ENCODE results near the gene NUDT19. TPM values are rescaled to one million over a fixed set of nuclear protein-coding genes. Genes with fewer than 3 reads are reported as not detected.
"Not testable (repeated sequence)": the region's sequence is repeated elsewhere in the genome, so short reads cannot be mapped to it uniquely, and the experiment has no call there.

Gene NUDT19
- total RNA-seq, 4 donors from 2014 or later, result 28.8 to 34.8 (median 29.2) TPM

DNA sequence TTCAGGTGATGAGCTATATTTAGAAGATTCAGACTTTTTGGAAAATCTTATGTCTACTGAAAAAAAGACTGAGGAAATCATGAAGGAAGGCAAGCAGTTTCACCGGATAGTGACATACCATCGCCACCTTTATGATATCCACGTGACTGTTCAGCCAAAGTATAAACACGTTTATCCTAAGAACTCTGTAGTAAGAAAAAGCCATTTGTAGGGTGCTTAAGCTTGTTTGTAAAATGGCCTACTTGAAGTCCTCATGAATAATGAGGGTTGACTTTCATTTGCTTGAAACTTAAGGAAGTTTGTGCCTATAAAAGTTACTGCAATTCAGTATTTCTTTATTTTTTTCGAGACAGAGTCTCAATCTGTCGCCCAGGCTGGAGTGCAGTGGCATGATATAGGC, 20.1 kb downstream of the NUDT19 start:
- intact Hi-C loops (cut with DNase I; ENCODE audit: low total_unique reads), result no loop called here
- no peak overlapping the region for H3K4me3 ChIP-seq
- no peak for ATAC-seq
- peaks cover 0 to 50% of the 10 kb centered on the region in 2 donors for H3K36me3 ChIP-seq
- H3K4me1 ChIP-seq, result no peaks in the 10 kb centered on the region
- H3K27me3 ChIP-seq, result no peaks in the 10 kb centered on the region
- H3K27ac ChIP-seq, result no peak overlapping the region
- in situ Hi-C loops (cut with MboI; ENCODE audit: low sequenced_read_pairs in 4 of 4), result no loop called here
- H3K9me3 ChIP-seq, result no peaks in the 10 kb centered on the region
- TF ChIP-seq, protein P1, sequence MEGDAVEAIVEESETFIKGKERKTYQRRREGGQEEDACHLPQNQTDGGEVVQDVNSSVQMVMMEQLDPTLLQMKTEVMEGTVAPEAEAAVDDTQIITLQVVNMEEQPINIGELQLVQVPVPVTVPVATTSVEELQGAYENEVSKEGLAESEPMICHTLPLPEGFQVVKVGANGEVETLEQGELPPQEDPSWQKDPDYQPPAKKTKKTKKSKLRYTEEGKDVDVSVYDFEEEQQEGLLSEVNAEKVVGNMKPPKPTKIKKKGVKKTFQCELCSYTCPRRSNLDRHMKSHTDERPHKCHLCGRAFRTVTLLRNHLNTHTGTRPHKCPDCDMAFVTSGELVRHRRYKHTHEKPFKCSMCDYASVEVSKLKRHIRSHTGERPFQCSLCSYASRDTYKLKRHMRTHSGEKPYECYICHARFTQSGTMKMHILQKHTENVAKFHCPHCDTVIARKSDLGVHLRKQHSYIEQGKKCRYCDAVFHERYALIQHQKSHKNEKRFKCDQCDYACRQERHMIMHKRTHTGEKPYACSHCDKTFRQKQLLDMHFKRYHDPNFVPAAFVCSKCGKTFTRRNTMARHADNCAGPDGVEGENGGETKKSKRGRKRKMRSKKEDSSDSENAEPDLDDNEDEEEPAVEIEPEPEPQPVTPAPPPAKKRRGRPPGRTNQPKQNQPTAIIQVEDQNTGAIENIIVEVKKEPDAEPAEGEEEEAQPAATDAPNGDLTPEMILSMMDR (IDR thresholded peaks at IDR 0.05 in 4 of 5, conservative IDR thresholded peaks at IDR 0.05 in 1 of 5), result no peak
- TF ChIP-seq POLR2A (IDR thresholded peaks at IDR 0.05), result no peak
- no peak for DNase-seq

DNA sequence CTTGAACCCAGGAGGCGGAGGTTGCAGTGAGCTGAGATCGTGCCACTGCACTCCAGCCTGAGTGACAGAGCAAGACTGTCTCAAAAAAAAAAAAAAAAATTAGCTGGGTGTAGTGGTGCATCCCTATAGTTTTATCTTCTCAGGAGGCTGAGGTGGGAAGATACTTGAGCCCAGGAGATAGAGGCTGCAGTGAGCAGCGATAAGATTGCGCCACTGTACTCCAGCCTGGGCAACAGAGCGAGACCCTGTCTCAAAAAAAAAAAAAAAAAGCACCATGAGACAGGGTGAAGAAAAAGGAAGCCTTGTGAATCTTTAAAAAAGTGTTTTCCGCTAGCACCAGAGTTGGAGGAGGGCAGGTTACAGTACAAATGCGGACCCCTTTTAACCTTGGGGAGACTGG, 24.6 kb downstream of the NUDT19 start:
- peaks cover 0 to 40% of the 10 kb centered on the region in 2 donors for H3K36me3 ChIP-seq

DNA sequence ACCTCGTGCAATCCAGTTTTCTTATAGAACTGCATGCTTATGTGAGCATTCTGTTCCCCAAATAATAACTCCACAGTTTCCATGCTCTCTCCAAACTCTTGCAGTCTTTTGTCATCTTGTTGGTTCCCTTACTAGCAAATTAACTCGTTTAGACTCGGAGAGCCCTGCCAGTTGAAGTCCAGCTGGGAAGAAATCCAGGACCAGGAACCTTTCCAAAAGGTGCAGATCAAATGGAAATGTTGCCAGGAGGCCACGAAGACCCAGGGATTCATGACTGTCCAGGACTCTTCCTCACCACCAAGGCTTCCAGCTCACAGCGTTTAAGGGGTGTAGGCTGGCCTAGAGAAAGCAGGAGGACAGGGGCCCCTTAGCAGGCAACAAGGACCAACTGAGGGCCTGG, 25.9 kb downstream of the NUDT19 start:
- in situ Hi-C loops (cut with MboI; ENCODE audit: low sequenced_read_pairs in 4 of 4) (no loop called here), intact Hi-C loops (cut with DNase I; ENCODE audit: low total_unique reads) (no loop called here)
- TF ChIP-seq, protein P1 (IDR thresholded peaks at IDR 0.05 in 4 of 5, conservative IDR thresholded peaks at IDR 0.05 in 1 of 5), result no peak
- TF ChIP-seq POLR2A (IDR thresholded peaks at IDR 0.05), result no peak
- Histone ChIP-seq H3K27ac (no peak overlapping the region), H3K9me3 (no peaks in the 10 kb centered on the region), H3K4me1 (no peaks in the 10 kb centered on the region), H3K4me3 (no peak overlapping the region), H3K36me3 (peaks cover 0 to 29% of the 10 kb centered on the region in 2 donors), H3K27me3 (no peaks in the 10 kb centered on the region)
- DNase-seq (no peak), ATAC-seq (no peak)

More for the DNA sequence above, 24.6 kb downstream of the NUDT19 start:
- H3K9me3 ChIP-seq; H3K4me3 ChIP-seq; DNase-seq; H3K4me1 ChIP-seq; H3K27me3 ChIP-seq; ATAC-seq; in situ Hi-C loops (cut with MboI; ENCODE audit: low sequenced_read_pairs in 4 of 4); intact Hi-C loops (cut with DNase I; ENCODE audit: low total_unique reads); H3K27ac ChIP-seq: not testable (repeated sequence)

DNA sequence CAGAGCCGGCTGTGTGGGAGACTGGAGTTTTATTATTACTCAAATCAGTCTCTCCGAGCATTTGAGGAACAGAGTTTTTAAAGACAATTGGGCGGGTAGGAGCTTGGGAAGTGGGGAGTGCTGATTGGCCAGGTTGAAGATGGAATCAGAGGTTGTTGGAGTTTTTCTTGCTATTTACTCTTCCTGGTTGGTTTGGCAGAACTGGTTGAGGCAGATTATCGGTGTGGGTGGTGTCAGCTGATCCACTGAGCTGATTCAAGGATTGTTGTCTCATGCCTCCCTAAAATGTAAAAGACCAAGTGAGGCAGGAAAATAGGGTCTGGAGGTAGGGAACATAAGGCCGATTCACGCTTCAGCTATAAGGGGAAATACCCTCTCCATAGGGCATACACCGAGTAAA, 26.7 kb downstream of the NUDT19 start:
- ATAC-seq, result no peak

DNA sequence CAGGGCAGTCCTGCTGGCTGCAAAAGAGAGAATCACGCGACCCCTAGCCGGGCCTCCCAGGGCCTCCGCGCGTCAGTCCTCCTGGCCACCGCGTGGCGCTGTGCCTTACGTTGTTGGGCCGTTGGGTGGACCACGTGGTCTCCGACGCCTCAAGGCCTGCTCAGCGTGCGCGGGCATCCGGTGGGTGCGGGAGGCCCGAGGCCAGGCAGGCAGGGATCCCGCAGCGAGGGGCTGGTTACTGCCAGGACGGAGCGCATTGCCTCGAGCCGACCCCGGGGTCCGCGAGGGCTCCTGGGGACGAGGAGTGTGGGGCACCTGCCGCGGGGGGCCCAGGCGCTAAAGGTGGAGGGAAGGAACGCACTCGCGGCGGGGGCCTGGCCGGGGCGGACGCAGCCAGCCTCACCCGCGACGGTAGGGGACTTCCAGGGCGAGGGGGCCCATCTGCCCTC, 28.0 kb downstream of the NUDT19 start, which contains the start of gene TDRD12:
TSS of gene TDRD12 (plus strand) at position 157 of the 449 bp plus-strand sequence. CDS start 306 bp downstream, outside the sequence.
- H3K4me1 ChIP-seq, result no peaks in the 10 kb centered on the region
- no peak within 1 kb of the TSS for H3K4me3 ChIP-seq
- TF ChIP-seq, protein P1 (IDR thresholded peaks at IDR 0.05 in 4 of 5, conservative IDR thresholded peaks at IDR 0.05 in 1 of 5), result no peak
- TF ChIP-seq POLR2A (IDR thresholded peaks at IDR 0.05), result no peak
- intact Hi-C loops (cut with DNase I; ENCODE audit: low total_unique reads) (no loop called here), in situ Hi-C loops (cut with MboI; ENCODE audit: low sequenced_read_pairs in 4 of 4) (no loop called here)
- H3K9me3 ChIP-seq, result no peaks in the 10 kb centered on the region
- no peaks in the 10 kb centered on the region for H3K27me3 ChIP-seq
- DNase-seq (no peak), ATAC-seq (no peak)
- H3K36me3 ChIP-seq, result peaks cover 0 to 11% of the 10 kb centered on the region in 2 donors
- no peak within 1 kb of the TSS for H3K27ac ChIP-seq

More for the DNA sequence above, 26.7 kb downstream of the NUDT19 start:
- Histone ChIP-seq H3K4me1 (no peaks in the 10 kb centered on the region), H3K27me3 (no peaks in the 10 kb centered on the region), H3K9me3 (no peaks in the 10 kb centered on the region), H3K36me3 (peaks cover 0 to 21% of the 10 kb centered on the region in 2 donors), H3K27ac (no peak overlapping the region), H3K4me3 (no peak overlapping the region)
- intact Hi-C loops (cut with DNase I; ENCODE audit: low total_unique reads) (no loop called here), in situ Hi-C loops (cut with MboI; ENCODE audit: low sequenced_read_pairs in 4 of 4) (no loop called here)
- DNase-seq, result no peak
- TF ChIP-seq POLR2A (IDR thresholded peaks at IDR 0.05), result no peak
- TF ChIP-seq, protein P1 (IDR thresholded peaks at IDR 0.05 in 4 of 5, conservative IDR thresholded peaks at IDR 0.05 in 1 of 5), result no peak
